Left renal cortex interstitium (tissue), 4 donors: ENCODE measurements around the gene ELAVL2. TPM values are rescaled to one million over a fixed set of nuclear protein-coding genes. Genes with fewer than 3 reads are reported as not detected.

ENCODE experiments used
- DNase-seq, 4 donors: peaks; one replicate each; pipeline ENCODE4 v3.0.0-alpha.2; 2013; ENCODE audit warnings: low read depth in 4 of 4, low spot score in 2 of 4, missing footprints in 1 of 4
- polyA plus RNA-seq, 4 donors: library from polyadenylated mRNA; unstranded; fragments of 120-200 nt; gene quantifications; one replicate each; pipeline ENCODE4 v1.2.1, GENCODE V29; 2013; ENCODE audit not compliant: insufficient read length in 4 of 4

The ELAVL2 gene
- polyA plus RNA-seq = 1 to 10 TPM; 3.1 to 4.3 (median 3.6) TPM

- peak in 3 of 4 donors; percentile 90 to 93 (median 91) for DNase-seq
These were observed at the start of gene ELAVL2 for GRCh38 chr9:23826120-23826629. ELAVL2 (minus strand) TSS chr9:23826240; CDS start chr9:23762234, 64,006 bp downstream.

- no peak for DNase-seq
These were observed 32.2 kb upstream of the ELAVL2 start for GRCh38 chr9:23858234-23858633.

GRCh38 chr9:23855873-23856604, 30.0 kb upstream of the ELAVL2 start:
- no peak for DNase-seq

GRCh38 chr9:23850690-23851629, 24.9 kb upstream of the ELAVL2 start:
- peak in 1 of 4 donors; percentile 56 for DNase-seq

GRCh38 chr9:23850242-23850689, 24.2 kb upstream of the ELAVL2 start:
- peak in 1 of 4 donors; percentile 41 for DNase-seq

- DNase-seq = no peak
These were observed 23.5 kb upstream of the ELAVL2 start for GRCh38 chr9:23849379-23850035.

GRCh38 chr9:23842565-23843129, 16.6 kb upstream of the ELAVL2 start:
- DNase-seq = no peak

- no peak for DNase-seq
These were observed 15.3 kb upstream of the ELAVL2 start for GRCh38 chr9:23841304-23841703.

- no peak for DNase-seq
These were observed 11.0 kb upstream of the ELAVL2 start for GRCh38 chr9:23837038-23837437.

- DNase-seq = no peak
These were observed 5.1 kb upstream of the ELAVL2 start for GRCh38 chr9:23830929-23831730.

- no peak for DNase-seq
These were observed 4.4 kb upstream of the ELAVL2 start for GRCh38 chr9:23830476-23830805.

GRCh38 chr9:23829580-23830475, 3.8 kb upstream of the ELAVL2 start:
- DNase-seq = no peak

GRCh38 chr9:23825700-23826099, 340 bp downstream of the ELAVL2 start:
- no peak for DNase-seq

- DNase-seq = no peak
These were observed 1.0 kb downstream of the ELAVL2 start for GRCh38 chr9:23824830-23825591.

GRCh38 chr9:23823986-23824829, 1.8 kb downstream of the ELAVL2 start:
- no peak for DNase-seq

- DNase-seq = no peak
These were observed 2.8 kb downstream of the ELAVL2 start for GRCh38 chr9:23823269-23823668.
